Activated CD4-positive, alpha-beta memory T cell treated with anti-CD3 and anti-CD28 coated beads for 36 hours (primary cell): ENCODE results near the gene PARP12. TPM values are rescaled to one million over a fixed set of nuclear protein-coding genes. Genes with fewer than 3 reads are reported as not detected.

Experiments used
- CTCF ChIA-PET: fragments of 350-600 bp; sonication (Branson Sonifier 250); formaldehyde crosslinking; loops from one replicate; lab custom pipeline; 2021; ENCODE audit warnings: antibody characterized with exemption, inconsistent platforms; lab: Charles Lee
- POLR2A ChIA-PET: fragments of 350-600 bp; sonication (Branson Sonifier 250); formaldehyde crosslinking; loops from one replicate; lab custom pipeline; 2021; ENCODE audit warnings: antibody characterized with exemption; lab: Charles Lee
- DNase-seq: peaks from one replicate; pipeline ENCODE4 v3.0.0-alpha.2; 2020
- H3K27ac Mint-ChIP-seq: one replicate; pipeline ENCODE4 v1.8.0; 2021; ENCODE audit warnings: mixed read lengths
- H3K27me3 Mint-ChIP-seq: one replicate; pipeline ENCODE4 v1.8.0; 2021; ENCODE audit warnings: mixed read lengths
- H3K36me3 Mint-ChIP-seq: one replicate; pipeline ENCODE4 v1.8.0; 2021; ENCODE audit warnings: mixed read lengths
- H3K4me1 Mint-ChIP-seq: one replicate; pipeline ENCODE4 v1.8.0; 2021; ENCODE audit warnings: low read depth, mixed read lengths
- H3K4me3 Mint-ChIP-seq: one replicate; pipeline ENCODE4 v1.8.0; 2021; ENCODE audit warnings: mild to moderate bottlenecking, mixed read lengths
- H3K9me3 Mint-ChIP-seq: one replicate; pipeline ENCODE4 v1.8.0; 2021; ENCODE audit warnings: mixed read lengths
- intact Hi-C: fragments of 100-400 bp; cut with micrococcal nuclease; formaldehyde crosslinking; loops from one replicate; pipeline ENCODE4 v1.15.1; 2023
- total RNA-seq, 2 experiments: library from RNA; stranded (reverse); gene quantifications; one replicate each; pipeline ENCODE4 v1.2.3, GENCODE V29; 2021

PARP12 gene
- total RNA-seq, 2 experiments from 2014 or later = 26.7 to 30.6 TPM

DNA sequence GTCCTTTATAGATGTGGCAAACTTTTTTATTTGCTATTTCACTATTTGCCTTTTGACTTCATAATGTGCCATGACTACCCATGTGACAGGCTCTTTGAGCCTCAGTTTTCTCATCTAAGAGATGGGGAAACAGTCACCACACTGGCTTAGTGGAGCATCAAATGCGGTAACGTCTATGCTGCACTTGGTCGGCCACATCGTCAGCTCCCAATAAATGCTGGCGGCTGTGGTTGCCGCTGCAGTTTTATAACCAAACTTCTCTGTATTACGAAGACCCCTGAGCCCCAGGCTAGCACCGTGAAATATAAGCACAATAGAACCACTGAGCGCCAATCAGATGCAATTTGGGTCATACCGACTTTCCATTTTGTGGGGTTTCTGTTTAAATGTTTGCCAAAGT is 56.2 kb downstream of the PARP12 start:
- POLR2A ChIA-PET = no interaction called here
- H3K36me3 Mint-ChIP-seq = no peaks in the 10 kb centered on the region
- no peaks in the 10 kb centered on the region for H3K27me3 Mint-ChIP-seq
- no peak overlapping the region for H3K4me3 Mint-ChIP-seq
- no peaks in the 10 kb centered on the region for H3K4me1 Mint-ChIP-seq
- intact Hi-C loops = no loop called here
- no peak overlapping the region for H3K27ac Mint-ChIP-seq
- H3K9me3 Mint-ChIP-seq = no peaks in the 10 kb centered on the region
- CTCF ChIA-PET = interaction anchor here (0.6 to 12.3 kb wide), 9 partner anchors 11 to 417 kb away, joined by 3 to 200 read pairs (median 4); no protein-coding TSS in a partner anchor
- DNase-seq = no peak

DNA sequence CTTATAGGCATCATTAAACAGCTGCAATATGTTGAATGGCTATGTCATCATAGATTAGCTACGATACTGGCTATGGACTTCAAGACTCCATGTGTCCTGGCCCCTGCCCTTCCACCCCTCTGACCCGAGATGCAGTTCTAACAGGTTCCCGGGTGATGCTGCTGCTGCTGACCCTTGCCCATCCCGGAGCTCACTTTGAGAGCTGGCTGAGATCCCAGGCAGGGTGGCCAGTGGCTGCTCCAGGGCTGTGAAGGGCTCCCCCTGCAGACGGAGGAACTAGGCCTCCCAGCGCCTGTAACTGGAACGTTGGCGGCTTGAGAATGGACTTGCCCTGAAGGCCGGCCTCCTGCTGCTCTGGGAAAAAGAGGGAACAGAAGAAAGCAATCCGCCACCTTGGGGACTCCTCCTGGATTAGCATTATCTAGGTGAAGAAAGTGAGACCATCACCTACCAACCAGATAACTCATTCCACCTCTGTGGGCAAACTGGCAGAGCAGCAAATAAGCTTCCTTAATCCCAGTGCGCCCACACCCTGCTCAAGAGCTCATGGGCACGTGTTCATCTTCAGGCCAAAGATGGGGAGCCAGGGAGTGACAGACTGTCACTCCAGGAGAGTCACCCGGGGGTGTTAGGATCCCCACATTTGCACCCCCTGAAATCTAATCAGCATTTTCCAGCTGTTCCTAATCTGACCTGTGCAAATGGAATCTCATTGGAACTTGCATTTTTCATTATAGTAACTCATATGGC is 56.8 kb downstream of the PARP12 start:
- Mint-ChIP-seq H3K36me3 (no peaks in the 10 kb centered on the region), H3K9me3 (no peaks in the 10 kb centered on the region)

DNA sequence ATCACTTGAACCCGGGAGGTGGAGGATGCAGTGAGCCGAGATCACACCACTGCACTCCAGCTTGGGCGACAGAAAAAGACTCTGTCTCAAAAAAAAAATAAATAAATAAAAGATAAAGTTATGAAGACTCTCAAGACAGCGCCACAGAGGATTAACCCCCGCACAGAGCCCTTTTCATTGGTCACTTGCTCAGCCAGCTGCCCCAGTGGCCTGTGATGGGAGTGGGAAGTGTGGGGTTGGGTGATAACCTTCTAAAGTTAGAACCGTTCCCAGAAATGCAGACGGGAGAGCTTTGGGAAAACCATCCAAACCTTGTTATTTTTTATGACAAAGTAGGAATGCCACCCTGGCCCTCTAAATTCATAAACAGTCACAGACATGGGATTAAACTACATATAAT is 57.4 kb downstream of the PARP12 start:
- CTCF ChIA-PET = interaction anchor here (0.6 to 12.3 kb wide), 9 partner anchors 89 to 572 kb away, joined by 3 to 200 read pairs (median 3); no protein-coding TSS in a partner anchor
- Mint-ChIP-seq H3K36me3 (no peaks in the 10 kb centered on the region), H3K4me1 (no peaks in the 10 kb centered on the region), H3K4me3 (no peak overlapping the region), H3K27me3 (no peaks in the 10 kb centered on the region), H3K9me3 (no peaks in the 10 kb centered on the region), H3K27ac (no peak overlapping the region)
- intact Hi-C loops = no loop called here
- POLR2A ChIA-PET = interaction anchor here (0.6 kb wide), 1 partner anchor 233 kb away, joined by 3 read pairs; no protein-coding TSS in a partner anchor
- no peak for DNase-seq

More for the DNA sequence above, 56.8 kb downstream of the PARP12 start:
- CTCF ChIA-PET = interaction anchor here (0.6 to 12.3 kb wide), 13 partner anchors 10 to 572 kb away, joined by 3 to 200 read pairs (median 3); no protein-coding TSS in a partner anchor
- no peak overlapping the region for H3K4me3 Mint-ChIP-seq
- H3K27ac Mint-ChIP-seq = no peak overlapping the region
- POLR2A ChIA-PET = interaction anchor here (0.6 kb wide), 1 partner anchor 233 kb away, joined by 3 read pairs; no protein-coding TSS in a partner anchor
- DNase-seq = no peak
- intact Hi-C loops = no loop called here
- H3K4me1 Mint-ChIP-seq = no peaks in the 10 kb centered on the region
- H3K27me3 Mint-ChIP-seq = no peaks in the 10 kb centered on the region

DNA sequence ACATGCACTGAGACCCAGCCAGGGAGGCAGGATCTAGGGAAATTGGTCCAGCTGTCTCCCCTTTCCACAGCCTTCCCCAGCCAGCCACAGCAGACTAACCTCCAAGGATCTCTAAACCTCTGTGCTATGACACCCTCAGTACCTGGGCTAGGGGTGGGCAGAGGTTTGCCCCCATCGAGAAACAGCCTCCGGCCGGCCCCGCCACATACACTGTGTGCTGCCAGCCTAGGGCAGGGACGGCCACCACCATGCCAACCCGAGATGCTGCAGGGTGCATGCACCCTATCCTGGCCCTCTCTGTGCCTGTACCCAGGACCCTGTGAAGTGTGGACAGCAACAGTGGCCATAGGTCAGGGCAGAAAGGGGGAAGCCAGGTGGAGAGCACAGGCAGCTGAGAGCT is 58.1 kb downstream of the PARP12 start:
- no peak overlapping the region for H3K27ac Mint-ChIP-seq
- CTCF ChIA-PET = interaction anchor here (0.8 to 12.3 kb wide), 5 partner anchors 358 to 486 kb away, joined by 3 to 200 read pairs (median 6); no protein-coding TSS in a partner anchor
- DNase-seq = no peak
- POLR2A ChIA-PET = no interaction called here
- H3K4me3 Mint-ChIP-seq = no peak overlapping the region
- no peaks in the 10 kb centered on the region for H3K36me3 Mint-ChIP-seq
- no peaks in the 10 kb centered on the region for H3K9me3 Mint-ChIP-seq
- H3K27me3 Mint-ChIP-seq = no peaks in the 10 kb centered on the region
- no peaks in the 10 kb centered on the region for H3K4me1 Mint-ChIP-seq
- intact Hi-C loops = loop anchor here (1.0 to 5.0 kb wide), 7 partner anchors 177 to 504 kb away; partner anchors contain the start of gene TBXAS1

DNA sequence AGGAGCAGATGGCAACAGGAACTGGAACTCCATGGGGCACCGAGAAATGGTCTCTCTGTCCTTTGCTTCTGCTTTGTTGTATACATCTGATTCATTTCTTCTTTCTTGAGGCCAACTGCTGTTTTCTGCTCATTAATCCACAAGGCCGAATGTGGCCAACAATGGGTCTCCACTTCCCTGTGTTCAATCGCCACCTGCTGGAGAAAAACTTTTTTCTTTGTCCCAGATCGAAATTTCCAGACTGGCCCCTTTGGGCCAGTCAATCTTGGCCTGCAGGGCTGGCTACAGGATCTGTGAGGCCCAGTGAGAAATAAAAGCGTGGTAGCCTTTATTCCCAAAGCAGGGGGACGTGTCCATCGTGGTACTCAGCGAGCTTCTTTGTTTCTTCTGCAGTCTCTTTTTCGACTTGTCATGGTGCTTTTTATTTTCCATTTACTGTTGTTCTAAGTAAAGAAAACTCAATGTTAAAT is 58.8 kb downstream of the PARP12 start:
- no peaks in the 10 kb centered on the region for H3K27me3 Mint-ChIP-seq
- CTCF ChIA-PET = interaction anchor here (0.7 to 12.3 kb wide), 9 partner anchors 9 to 486 kb away, joined by 3 to 200 read pairs (median 6); no protein-coding TSS in a partner anchor

DNA sequence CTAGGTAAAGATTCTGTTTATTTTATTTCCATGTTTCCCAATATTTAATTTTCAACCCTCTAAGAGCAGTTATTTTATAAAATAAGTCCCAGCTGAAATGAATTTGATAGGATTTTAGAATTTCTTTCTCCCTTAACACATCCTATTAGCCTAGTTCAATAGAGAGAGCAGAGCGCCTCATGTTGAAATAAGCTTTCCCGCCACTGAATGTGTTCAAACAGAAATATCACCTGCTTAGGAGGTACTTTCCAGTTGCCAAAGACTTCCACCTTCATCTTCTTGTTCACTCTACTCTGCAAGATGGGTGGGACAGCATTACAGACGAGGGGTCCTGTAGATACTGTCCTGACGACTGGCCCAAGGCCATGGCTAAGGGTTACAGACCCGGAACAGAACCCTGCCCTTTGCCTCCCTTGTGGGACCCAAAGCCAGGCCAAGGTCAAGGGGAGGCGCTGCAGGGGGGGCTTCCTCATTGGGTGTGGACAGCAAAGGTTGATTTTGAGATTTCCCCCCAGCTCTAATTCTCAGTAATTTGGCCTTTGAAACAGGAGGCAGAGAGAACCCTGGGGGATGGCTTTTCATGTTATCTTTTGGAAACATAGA is 62.0 kb downstream of the PARP12 start:
- no peaks in the 10 kb centered on the region for H3K4me1 Mint-ChIP-seq
- H3K4me3 Mint-ChIP-seq = no peak overlapping the region
- DNase-seq = no peak
- H3K9me3 Mint-ChIP-seq = no peaks in the 10 kb centered on the region
- ChIA-PET CTCF (interaction anchor here (0.9 to 12.3 kb wide), 10 partner anchors 9 to 501 kb away, joined by 3 to 200 read pairs (median 4); no protein-coding TSS in a partner anchor), POLR2A (no interaction called here)
- H3K27ac Mint-ChIP-seq = no peak overlapping the region
- no peaks in the 10 kb centered on the region for H3K27me3 Mint-ChIP-seq
- intact Hi-C loops = loop anchor here (5.0 kb wide), 3 partner anchors 173 to 383 kb away; partner anchors contain the start of gene TBXAS1
- H3K36me3 Mint-ChIP-seq = no peaks in the 10 kb centered on the region

More for the DNA sequence above, 58.8 kb downstream of the PARP12 start:
- H3K4me1 Mint-ChIP-seq = no peaks in the 10 kb centered on the region
- no peak overlapping the region for H3K4me3 Mint-ChIP-seq
- peak; percentile 43 for DNase-seq
- intact Hi-C loops = loop anchor here (1.0 to 5.0 kb wide), 7 partner anchors 177 to 504 kb away; partner anchors contain the start of gene TBXAS1
- POLR2A ChIA-PET = no interaction called here
- H3K27ac Mint-ChIP-seq = no peak overlapping the region
- no peaks in the 10 kb centered on the region for H3K36me3 Mint-ChIP-seq
- no peaks in the 10 kb centered on the region for H3K9me3 Mint-ChIP-seq

DNA sequence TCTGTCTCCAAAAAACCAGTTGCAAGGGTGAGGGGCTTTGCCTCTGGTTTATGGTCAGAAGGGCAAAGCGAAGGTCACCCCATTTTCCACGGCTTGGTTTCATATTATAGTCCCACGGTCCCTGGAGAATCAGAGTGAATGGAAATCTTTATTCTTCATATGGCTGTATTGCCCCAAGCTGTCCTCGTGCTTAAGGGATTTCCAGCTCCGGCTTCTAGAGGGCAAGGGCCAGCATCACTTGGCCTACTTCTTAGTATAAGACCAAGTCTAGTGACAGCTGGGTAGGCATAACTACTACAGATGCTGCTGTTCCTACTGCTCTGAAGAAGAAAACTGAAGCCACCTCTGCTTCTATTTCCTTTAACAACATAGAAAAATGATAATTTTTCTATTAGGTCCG is 63.2 kb downstream of the PARP12 start:
- CTCF ChIA-PET = interaction anchor here (0.6 to 12.3 kb wide), 4 partner anchors 353 to 441 kb away, joined by 3 to 200 read pairs (median 45); no protein-coding TSS in a partner anchor
- no peak overlapping the region for H3K27ac Mint-ChIP-seq

DNA sequence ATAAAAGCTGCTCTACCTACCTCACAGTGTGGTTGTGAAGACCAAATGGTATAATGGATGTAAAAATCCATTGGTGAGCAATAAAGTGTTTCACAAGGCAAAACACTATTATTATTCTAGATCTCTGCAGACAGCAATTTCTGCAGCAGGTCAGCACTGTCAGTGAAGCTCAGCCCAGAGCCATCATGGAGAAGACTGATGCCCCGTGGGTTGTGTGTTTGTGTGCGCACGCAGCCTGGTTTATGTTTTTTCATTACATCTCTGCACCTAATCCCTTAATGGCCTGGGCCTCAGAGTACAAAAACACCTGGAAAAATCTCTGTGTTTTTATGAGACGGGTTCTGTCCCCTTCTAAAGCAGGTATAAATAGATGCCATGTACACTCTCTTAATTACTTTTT is 64.2 kb downstream of the PARP12 start:
- intact Hi-C loops = no loop called here
- Mint-ChIP-seq H3K27me3 (no peaks in the 10 kb centered on the region), H3K36me3 (no peaks in the 10 kb centered on the region), H3K27ac (no peak overlapping the region), H3K9me3 (no peaks in the 10 kb centered on the region), H3K4me1 (no peaks in the 10 kb centered on the region), H3K4me3 (no peak overlapping the region)
- CTCF ChIA-PET = interaction anchor here (0.6 to 12.3 kb wide), 6 partner anchors 30 to 440 kb away, joined by 3 to 200 read pairs (median 4); no protein-coding TSS in a partner anchor
- DNase-seq = no peak
- POLR2A ChIA-PET = no interaction called here

More for the DNA sequence above, 63.2 kb downstream of the PARP12 start:
- no peaks in the 10 kb centered on the region for H3K27me3 Mint-ChIP-seq
- intact Hi-C loops = no loop called here
- H3K4me3 Mint-ChIP-seq = no peak overlapping the region
- H3K36me3 Mint-ChIP-seq = no peaks in the 10 kb centered on the region
- POLR2A ChIA-PET = no interaction called here
- no peaks in the 10 kb centered on the region for H3K9me3 Mint-ChIP-seq
- H3K4me1 Mint-ChIP-seq = no peaks in the 10 kb centered on the region
- no peak for DNase-seq

DNA sequence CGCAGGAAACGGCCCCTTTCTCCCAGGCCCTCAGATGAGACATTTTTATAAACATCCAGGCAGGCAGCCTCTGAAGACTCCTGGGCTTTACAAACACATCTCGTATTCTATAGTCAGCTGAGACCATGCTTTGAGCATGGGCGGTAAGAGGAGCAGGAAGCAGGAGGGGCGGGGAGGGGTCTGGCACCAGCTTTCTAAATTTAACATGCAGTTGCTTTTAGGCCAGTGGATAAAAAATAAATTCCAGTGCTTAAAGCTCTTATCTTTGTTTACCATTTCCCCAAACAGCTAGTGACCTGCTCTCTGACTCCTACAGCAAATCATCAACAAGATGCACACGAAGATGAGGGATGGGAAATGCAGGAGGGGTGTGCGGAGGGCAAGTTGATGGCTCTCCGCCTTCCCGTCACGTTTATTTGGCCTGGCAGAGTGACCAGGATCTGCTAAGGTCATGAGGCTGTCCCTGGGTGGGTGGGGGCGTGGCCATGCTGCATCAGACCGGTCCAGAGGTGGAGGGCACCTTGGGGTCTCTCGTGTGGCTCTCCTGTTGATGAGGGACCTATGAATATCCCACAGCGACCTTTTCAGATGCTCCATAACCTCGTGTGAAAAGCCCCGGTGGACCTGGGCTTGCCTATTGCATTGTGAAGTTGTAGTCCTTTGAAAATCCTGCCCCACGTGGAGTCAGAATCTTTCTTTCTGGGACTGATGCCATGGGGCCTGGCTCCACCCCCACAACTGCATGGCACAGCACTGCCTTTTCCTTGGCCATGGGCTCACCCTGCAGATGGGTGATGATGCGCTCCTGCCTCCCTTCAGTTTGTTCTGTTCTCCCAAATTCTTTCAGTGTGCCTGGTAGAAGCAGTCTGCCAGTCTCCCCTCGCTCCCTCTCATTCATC is 67.5 kb downstream of the PARP12 start:
- Mint-ChIP-seq H3K27ac (no peak overlapping the region), H3K36me3 (no peaks in the 10 kb centered on the region), H3K9me3 (no peaks in the 10 kb centered on the region), H3K4me1 (no peaks in the 10 kb centered on the region), H3K4me3 (no peak overlapping the region), H3K27me3 (no peaks in the 10 kb centered on the region)
- CTCF ChIA-PET = interaction anchor here (0.6 to 3.5 kb wide), 3 partner anchors 11 to 393 kb away, joined by 3 to 16 read pairs (median 4); no protein-coding TSS in a partner anchor
- POLR2A ChIA-PET = interaction anchor here (0.6 kb wide), 1 partner anchor 1252 kb away, joined by 4 read pairs; no protein-coding TSS in a partner anchor
- intact Hi-C loops = no loop called here
- no peak for DNase-seq

DNA sequence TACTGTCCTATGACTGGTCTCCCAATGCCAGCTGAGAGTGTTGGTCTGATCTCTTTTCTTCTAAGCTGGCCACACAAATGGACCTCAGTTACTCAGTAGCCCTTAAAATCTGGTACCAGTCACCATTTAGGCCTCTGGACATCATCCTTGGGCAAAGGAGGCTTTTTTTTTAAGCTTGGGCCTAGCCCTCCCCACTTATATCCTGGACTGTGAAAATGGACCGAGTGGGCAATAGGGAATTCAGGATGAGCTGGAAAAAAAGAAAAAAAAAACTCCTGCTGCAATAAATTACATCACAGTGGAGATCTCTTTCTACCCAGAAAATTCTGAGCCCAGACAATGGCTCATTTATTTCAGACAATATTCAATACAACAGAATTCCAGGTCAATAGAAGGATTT is 68.4 kb downstream of the PARP12 start:
- Mint-ChIP-seq H3K9me3 (no peaks in the 10 kb centered on the region), H3K4me3 (no peak overlapping the region), H3K36me3 (no peaks in the 10 kb centered on the region), H3K27ac (no peak overlapping the region), H3K4me1 (no peaks in the 10 kb centered on the region), H3K27me3 (no peaks in the 10 kb centered on the region)
- intact Hi-C loops = no loop called here
- no peak for DNase-seq
- ChIA-PET CTCF (interaction anchor here (1.0 to 3.5 kb wide), 3 partner anchors 77 to 375 kb away, joined by 3 to 16 read pairs (median 6); no protein-coding TSS in a partner anchor), POLR2A (no interaction called here)

DNA sequence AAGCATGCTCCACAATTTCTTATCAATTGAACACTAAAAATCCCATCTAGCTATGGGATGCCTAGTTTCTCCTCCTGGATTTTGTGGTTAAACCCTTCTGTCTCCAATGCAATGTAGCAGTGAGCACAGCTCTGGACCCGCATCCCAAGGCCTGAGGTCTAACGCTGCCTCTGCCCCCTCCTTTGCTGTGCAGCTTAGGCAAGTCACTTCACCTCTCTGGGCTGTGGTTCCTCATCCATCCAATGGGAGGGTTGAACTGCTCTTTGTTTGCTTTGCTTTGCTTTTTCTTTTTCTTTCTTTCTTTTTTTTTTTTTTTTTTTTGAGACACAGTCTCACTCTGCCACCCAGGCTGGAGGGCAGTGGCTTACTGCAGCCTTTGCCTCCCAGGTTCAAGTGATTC is 69.2 kb downstream of the PARP12 start:
- no peak overlapping the region for H3K4me3 Mint-ChIP-seq
- H3K27ac Mint-ChIP-seq = no peak overlapping the region
- CTCF ChIA-PET = interaction anchor here (1.0 to 3.5 kb wide), 3 partner anchors 77 to 375 kb away, joined by 3 to 16 read pairs (median 6); no protein-coding TSS in a partner anchor
- intact Hi-C loops = no loop called here
- no peaks in the 10 kb centered on the region for H3K9me3 Mint-ChIP-seq
- POLR2A ChIA-PET = no interaction called here
- H3K36me3 Mint-ChIP-seq = no peaks in the 10 kb centered on the region
- DNase-seq = no peak
- no peaks in the 10 kb centered on the region for H3K27me3 Mint-ChIP-seq
- H3K4me1 Mint-ChIP-seq = no peaks in the 10 kb centered on the region
